Activated gamma-delta T cell (primary cell): ENCODE results near the gene LEAP2.
A peak's percentile ranks its signal among the peaks of the same experiment; 100 is the strongest.

Experiments used
- DNase-seq: peaks from one replicate; lab custom pipeline; 2025; lab: John Stamatoyannopoulos, UW
- total RNA-seq, 2 donors: gene quantifications; one replicate each; lab custom pipeline; 2026; lab: John Stamatoyannopoulos, UW

LEAP2 gene, protein sequence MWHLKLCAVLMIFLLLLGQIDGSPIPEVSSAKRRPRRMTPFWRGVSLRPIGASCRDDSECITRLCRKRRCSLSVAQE
- total RNA-seq, result 1.1 to 2.2 reads per million in 2 donors

DNA sequence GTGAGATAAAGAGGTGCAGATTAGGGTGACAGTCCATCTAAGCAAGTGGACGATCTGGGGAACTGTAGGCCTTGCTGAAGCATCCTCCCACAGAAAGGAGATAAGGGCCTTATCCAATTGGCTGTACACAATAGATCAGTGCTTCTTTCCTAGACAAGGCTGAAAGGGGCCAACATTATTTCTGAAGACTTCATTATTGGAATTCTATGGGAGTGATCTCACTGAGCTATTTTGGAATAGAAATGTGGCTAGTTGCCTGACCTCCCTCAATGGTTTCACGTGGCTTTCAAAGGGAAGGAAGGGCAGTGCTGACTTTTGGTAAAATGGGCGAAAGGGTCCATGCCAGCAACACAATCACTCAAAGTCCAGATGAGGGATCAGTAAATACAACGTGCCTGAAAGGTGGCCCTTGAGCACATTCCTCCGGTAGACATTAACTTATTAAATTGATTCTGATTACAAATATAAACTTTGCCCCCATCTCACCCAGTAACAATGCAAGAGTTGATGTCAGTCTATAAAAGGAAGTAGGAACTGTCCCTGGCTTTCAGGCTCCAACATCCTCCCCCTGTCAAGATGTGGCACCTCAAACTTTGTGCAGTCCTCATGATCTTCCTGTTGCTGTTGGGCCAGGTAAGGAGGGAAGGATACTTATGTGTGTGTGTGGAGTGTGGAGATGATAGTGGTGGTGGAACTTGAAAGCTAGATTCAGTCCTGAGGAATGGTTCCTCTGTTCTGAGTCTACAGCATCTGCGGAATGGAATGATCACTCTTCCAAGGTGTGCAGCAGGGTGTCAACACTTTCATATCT is at the start of gene LEAP2:
TSS of gene LEAP2 (plus strand) at position 550 of the 811 bp plus-strand sequence. CDS start at position 577, 27 bp downstream.
- no peak for DNase-seq

DNA sequence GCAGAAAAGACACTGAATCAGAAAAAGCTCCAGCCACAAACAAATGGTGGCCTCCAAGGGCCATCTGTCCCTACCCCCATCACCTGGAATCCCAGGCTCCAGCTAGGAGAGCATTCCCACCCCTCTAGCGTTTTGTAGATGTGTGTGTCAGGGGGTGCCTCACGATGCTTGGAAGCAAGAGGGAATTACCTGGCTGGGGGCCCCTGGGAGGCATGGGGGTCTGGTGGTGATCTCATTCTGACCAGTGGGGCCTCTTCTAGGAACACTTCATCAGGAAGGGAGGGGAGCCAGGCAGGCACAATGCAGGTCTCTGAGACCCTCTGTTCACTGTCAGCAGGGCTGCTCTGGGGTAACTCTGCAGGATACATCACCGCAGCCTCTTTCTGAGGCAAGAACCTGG is 49.0 kb upstream of the LEAP2 start:
- no peak for DNase-seq

DNA sequence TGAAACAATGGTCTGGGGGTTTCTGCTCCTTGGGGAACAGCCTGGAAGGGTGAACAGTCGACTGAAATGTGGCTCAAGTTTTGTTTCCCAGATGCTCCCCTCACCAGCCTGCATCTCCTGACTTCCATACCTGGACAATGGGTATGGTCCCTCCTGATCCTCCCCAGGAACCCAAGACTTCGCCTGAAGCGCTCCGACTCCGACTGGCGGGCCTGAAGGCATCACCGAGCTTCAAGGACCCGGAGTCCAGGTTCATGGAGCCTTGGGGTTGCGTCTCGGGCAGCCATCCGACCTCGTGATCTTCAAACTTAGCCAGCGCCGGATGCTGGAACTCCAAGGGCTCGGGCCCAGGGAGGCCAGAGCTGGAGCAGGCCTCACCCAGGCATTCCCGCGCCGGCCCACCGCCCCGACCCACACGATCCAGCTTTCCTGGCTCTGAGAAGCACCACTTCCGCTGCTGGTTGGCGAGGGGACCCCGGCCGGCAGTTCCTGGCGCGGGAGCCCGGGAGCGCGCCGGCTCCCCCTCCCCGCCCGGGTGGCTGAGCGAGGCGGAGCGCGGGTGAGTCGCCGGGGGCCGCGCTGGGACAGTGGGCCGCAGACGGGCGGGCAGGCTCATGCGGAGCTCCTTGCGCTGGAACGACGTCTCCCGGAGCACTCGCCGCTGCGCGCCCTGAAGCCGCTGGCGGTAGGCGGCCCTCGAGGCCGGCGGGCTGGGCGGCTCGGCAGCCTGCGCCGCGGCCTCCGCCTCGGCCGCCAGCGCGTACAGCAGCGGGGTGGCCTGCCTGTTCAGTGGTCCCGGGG is 48.2 kb upstream of the LEAP2 start:
- DNase-seq, result no peak

DNA sequence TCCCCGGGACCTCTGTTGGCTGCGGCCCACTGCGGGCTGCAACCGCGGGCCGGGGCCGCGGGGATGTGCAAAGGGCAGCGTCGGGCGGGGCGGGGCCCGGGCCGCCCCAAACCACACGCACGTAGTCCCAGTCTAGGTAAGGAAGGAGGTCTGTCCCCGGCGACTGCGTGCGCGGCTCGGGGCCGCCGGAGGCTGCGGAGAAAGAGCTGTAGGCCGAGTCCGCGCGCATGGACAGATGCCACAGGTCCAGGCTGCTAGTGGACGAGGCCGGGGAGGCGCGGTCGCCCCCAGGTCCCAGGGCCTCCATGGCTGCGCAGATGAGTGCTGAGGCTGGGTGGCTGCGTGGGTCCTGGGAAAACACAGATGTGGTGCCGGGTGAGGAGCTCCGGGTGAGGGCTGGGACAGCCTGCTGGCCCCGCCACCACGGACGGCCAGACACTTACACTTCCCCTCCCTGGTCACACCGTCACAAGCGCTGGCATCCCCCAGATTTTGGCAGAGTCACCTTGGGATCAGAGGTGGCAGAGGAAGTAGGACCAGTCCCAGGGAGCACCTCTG is 47.6 kb upstream of the LEAP2 start:
- no peak for DNase-seq

DNA sequence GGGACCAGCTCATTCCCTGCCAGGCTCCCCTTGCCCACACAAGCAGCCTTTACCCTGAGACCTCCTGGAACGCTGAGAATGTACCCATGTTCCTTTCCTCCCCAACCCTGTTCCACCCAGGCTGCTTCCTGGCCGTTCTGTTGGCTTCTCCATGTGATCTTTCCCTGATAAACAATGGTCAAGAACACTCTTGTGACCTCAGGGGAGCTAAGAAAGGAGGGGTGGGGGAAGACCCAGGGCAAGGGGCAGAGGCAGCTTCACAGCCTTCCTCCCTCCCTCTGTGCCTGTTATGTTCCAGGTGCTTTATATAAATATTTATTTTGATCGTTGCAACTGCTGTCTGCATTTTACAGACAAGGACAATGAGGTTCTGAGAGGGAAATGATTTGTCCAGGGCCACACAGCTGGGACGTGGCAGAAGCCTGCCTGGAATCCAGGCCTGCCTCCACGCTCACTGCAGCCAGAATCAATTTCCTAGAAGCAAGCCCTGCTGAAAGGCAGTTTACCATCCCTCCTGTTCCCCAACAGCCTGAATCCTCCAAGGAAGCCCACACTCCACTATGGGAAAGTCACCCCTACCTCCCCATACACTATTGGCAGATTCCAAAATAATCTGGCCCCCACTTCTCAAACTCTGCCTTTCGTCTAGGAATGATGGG is 46.9 kb upstream of the LEAP2 start:
- no peak for DNase-seq

DNA sequence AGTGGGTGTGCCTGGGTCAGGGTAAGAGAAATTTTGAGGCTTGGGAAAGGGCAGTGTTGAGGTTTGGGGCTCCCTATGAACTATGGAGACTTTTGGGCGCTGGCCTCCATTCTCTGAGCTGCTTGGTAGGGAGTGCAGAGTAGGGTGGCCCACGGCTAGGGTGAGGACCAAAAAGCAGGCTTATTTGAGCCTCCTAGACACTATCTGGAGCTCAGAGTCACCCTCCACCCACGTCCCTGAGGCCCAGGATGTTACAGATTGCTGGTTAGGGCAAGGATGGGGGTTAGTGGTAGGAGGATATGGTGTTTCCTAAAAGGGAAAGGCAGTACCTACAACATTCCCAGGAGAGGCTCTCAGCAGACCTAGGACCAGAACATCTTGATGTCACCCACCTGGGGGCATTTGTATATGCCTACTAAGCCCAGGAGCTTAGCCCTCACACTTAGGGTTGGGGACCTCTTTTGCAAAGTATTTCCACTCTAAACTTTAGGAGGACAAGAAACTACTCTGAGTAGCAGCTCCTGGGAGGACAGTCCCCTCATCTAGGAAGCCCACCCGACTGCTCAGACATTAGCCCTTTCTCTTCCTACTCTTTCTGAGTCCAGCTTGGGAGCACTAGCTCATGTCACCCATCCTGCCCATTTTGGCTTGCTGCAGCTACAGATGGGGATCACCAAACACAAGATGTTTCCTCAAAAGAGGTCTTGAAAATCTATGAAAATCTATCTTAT is 45.4 kb upstream of the LEAP2 start:
- no peak for DNase-seq

DNA sequence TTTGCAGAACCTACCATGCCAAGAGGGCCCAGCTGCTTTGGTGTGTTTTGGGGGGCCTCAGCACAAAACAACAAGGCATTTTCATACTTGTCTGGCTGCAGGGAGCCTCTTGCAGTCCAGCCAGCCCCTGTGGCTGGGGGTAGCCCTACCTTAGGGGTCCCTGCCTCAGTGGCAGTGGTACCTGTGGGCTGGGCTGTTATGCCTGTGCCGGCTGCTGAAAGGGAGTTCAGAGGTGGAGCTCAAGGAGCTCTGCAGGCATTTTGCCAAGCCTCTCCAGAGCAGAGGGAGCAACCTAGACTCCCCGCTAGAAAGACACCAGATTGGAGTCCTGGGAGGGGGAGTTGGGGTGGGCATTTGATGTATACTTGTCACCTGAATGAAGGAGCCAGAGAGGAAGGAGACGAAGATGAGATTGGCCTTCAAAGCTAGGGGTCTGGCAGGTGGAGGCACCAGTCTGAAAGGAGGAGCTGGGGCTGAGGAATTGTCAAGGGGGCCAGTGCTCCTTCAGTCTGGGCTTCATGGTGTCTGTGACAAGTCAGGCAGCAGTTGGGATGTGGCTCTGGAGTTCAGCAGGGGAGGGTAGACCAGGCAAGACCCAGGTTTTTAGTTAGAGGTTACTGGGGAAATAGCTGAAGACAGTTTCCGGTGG is 44.5 kb upstream of the LEAP2 start:
- no peak for DNase-seq

DNA sequence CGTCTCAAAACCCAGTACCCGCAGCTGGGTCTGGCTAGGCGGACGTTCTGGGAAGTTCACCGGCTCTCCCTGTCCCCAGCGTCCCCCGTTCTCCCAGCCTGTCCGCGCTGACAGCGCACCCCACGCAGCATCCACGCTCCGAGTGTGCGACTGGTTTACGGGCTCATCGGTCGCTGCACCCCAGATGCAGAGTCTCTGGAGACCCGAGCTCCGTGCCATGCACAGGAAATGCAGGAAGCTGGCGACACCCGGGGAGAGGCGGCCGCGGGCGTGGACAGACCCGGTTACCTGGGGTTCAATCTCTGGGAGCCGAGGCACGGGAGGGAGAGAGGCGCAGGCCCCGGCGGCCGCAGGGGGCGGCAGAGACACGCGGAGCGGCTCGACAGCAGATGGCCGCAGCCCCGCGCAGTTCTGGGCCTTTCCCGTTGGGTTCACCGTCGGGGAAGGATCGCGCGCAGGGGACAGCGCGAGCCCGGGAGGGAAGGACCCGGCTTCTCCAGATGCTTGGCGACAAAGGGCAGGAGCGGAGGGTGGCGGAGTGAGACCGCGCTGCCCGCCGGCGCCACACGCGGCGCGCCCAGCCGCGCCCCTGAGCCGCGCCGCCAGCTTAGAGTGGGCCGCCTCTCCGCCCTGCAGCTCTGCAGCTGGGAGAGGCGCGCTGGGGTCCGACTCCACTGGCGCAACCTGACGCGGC is 43.6 kb upstream of the LEAP2 start:
- peak; percentile 52 for DNase-seq

DNA sequence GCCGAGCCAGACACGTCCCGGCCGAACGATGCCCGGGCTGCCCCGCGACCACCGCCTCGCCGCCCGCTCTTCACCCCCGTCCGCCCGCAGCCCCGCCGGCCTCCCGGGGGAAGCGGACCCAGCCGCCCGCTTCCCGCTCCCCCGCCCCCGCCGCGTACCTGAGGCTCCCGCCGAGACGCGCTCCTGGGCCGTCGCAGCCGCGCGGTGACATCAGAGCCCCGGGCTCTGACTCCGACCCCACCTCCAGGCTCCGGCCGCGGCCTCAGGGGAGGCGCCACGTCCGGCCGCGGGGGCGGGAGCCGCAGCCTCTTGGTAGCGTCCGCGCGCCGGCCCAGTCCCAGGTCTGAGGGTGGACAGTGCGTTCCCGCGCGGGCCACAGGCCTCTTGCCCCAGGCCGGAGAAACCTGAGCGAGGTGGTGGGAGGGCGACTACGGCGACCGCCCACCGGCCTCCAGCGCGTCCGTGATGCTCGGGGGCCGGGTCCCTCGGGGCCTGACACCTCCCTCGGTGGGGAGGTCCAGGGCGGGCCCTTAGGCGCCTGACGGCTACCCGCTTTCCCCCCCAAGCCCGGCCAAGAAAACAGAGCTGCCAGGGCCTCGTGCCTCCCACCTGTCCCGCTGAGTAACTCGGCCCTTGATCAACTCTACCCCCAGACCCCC is 42.9 kb upstream of the LEAP2 start, which contains the start of gene SHROOM1:
TSS of gene SHROOM1 (minus strand) at position 212 of the 659 bp plus-strand sequence. CDS start 4,507 bp downstream, outside the sequence.
- no peak for DNase-seq

DNA sequence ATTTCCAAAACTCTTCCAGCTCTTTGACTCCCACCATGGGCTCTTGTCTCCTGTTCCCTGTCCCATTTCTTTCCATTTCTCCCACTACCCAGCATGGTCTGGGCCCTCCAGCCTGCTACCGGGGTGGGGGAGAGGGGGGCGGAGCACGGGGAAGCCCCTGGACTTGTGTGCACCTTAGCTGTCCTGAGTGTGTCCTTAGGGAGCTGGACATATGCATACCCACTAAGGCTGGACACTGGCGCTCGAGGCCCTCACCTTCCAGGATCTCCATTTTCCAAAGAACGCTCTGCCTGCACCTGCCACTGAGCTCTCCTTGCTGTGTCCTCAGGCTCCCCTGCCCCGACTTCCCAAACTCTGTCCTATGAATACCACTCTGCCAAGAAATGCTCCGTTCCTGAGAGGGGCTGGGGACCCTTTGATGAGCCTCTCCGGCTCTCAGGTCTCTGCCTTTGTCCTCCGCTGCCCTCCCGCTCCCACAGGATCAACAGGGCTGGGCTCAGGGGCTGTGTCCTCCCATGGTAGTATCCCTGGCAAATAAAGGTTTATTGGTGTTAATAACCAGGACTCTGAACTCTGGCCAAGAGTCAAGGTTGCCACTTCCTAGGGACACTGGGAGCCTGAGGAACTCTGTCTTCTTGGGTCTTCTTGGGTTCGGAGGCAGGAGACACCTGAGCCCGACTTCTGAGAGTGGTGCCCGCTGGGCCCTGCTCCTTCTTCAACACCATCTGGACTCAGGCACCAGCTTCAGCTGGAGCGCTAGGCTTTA is 42.2 kb upstream of the LEAP2 start:
- no peak for DNase-seq

DNA sequence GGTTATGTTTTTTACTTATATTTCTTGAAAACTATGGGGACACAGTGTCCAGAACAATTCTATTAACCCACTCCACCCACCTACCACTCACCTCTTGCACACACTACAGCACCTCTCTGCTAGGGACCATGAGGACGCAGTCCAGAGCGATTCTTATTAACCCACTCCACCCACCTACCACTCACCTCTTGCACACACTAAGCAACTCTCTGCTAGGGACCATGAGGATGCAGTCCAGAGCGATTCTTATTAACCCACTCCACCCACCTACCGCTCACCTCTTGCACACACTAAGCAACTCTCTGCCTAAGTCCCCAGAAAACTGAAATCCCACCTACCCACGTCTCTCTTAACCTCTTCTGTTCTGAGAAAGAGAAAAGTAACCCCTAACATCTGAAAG is 40.9 kb upstream of the LEAP2 start:
- DNase-seq, result no peak

DNA sequence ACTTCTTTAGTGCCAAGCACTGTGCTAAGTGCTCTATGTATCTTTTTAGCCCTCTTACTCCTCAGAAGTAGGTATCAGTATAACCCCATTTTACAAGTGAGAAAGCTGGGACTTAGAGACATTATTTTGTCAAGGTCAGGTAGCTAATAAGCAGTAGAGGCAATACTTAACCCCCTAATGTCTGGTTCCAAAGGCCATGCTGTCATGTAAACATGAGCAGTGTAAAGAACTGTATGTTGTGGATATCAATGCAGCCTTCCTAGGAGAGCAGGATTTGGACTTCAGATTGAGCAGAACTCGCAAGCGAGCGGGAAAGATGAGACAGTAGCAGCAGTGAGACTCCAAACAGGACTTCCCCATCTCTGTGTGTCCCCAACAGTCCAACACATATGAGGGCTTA is 39.4 kb upstream of the LEAP2 start:
- DNase-seq, result no peak

DNA sequence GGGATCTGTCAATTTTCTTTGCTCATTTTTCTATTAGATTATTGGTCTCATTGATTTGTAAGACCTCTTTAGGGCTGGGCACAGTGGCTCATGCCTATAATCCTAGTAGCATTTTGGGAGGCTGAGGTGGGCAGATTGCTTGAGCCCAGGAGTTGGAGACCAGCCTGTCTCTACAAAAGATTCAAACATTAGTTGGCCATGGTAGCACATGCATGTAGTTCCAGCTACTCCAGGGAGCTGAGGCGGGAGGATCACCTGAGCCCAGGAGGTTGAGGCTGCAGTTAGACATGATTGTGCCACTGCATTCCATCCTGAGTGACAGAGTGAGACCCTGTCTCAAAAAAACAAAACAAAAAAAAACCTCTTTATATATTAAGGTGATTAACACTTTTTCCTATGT is 36.6 kb upstream of the LEAP2 start:
- DNase-seq, result no peak

DNA sequence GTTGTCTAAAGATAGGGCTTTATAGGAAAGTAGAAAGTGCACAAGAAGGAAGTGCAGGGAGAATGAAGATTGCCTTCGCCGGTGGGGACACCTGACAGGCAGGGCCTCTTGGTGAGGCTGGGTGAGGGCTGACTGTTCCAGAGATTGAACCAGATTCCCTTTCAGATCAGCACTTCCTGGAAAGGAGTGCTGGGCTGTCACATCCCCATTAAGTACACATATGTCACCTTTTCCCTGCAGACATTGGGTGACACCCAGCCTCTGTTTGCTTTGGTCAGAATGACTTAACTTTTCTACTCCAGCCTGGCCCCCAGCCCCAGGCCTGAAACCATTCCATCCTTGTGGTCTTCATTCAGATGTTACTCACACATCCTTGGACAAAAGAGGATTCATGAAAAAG is 35.6 kb upstream of the LEAP2 start:
- no peak for DNase-seq

DNA sequence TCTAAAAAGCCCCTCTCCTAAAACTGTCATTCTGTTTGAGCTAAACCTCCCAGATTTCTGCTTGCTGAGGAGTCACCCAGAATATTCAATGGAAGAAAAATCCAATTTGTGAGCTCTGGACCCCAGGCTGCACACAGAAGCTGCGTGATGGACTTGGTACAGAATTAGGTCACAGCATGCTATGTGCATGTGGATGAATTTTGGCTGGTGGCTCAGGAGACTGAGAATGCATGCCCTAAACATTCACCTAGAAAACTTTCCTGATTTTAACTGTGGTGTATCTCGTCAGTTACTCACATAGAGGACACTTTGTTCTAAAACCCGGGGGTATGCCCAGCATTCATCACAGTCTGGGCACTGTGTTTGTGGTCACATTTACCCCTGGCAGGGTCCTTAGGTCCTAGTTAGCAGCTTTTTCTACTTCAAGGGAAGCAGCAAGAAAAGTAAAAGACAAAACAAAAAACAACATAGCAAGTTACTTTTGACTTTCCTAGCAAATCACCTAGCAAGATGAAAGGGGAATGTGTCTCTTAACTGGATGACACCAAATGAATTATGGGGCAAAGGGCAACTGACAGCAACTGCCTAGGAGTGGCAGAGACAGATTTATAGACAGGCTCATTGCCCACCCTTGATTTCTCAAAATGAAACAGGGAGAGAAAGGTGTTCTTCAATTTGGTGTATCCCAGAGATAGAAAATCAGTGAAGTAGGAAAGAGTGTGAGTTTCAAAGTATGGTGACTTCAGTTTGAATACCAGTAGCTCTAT is 34.8 kb upstream of the LEAP2 start:
- DNase-seq, result no peak

DNA sequence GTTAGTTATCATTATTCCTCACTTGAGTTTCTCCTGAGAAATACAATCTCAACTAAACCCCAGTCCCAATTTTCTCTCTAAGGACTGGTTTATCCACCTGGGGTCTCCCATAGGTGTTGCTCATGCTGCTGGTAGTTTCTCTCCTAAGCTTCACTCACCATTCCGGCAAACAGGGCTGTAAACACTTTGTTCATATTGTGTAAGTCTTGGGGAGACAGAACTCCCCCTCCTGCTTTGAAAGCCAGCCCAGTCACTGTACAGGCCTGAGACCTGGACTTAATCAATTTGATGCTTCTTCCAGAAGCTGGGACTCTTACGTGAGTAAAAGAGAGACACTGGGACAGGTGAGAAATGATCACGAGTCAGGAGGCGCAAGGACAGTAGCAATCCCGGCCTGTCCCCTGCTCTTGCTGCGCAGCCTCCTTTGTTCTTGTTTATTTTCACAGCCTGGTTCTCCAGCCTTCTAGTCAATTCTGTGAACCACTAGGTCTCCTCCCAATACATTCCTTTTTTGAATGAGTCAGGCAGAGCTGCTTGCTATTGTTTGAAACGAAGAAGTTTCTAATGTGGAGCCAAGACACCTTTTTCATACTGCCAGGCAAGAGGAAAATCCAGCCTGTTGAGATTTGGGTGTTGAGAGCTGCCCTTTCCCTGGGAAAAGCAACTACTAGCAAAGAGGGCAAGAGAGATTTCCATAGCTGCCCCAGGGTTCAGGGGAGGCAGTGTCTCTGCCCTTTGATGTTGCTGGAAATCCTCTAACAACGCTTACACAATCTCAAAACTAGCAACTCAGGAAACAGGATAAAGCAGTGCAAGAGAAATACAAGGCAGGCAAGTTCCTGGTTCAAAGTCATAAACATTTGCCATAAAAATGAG is 33.8 kb upstream of the LEAP2 start:
- no peak for DNase-seq

DNA sequence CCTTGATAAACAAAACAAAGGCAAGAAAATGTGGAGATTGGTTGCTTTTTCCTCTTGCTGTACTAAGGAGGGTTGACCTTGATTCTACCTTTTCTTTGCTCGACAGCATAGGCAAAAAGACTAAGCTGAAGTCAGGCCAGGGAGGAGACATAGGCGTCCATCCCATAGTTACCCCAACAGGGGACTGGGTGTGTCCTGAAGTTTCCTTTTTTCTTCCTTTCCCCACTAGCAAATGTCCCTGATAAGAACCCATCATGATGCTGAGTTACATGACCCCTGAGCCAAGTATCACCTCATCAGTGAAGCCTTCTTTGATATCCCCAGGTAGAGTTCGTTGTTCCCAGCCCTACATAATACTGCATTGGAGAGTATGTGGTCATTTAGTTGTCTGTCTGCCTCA is 33.2 kb upstream of the LEAP2 start:
- DNase-seq, result no peak
